GM13977 (cell line): ENCODE data around the gene ULK4.

Experiments
- DNase-seq: peaks from one replicate; pipeline ENCODE4 v3.0.0; 2012; ENCODE audit warnings: low spot score
- CTCF ChIP-seq: IDR thresholded peaks from 2 replicates; pipeline ENCODE4 v1.5.1; 2012; ENCODE audit warnings: mild to moderate bottlenecking, control low read depth; ENCODE audit not compliant: insufficient read depth; ENCODE audit errors: extremely low read depth, missing control alignments
- in situ Hi-C: fragments of 300-500 bp; cut with MboI; formaldehyde crosslinking; loops from one replicate; pipeline ENCODE4 v1.12.0; 2022; ENCODE audit warnings: low sequenced_read_pairs, low pct_unique_long_range_greater_than_20kb, mixed read lengths, inconsistent platforms; ENCODE audit not compliant: unreplicated experiment

Gene ULK4

GRCh38 chr3:41502481-41502880 is 459.4 kb downstream of the ULK4 start:
- no peak for TF ChIP-seq CTCF
- in situ Hi-C loops: no loop called here
- no peak for DNase-seq

GRCh38 chr3:41502023-41502422 is 459.9 kb downstream of the ULK4 start:
- TF ChIP-seq CTCF: no peak
- DNase-seq: no peak
- in situ Hi-C loops: no loop called here

- in situ Hi-C loops: no loop called here
- no peak for TF ChIP-seq CTCF
- DNase-seq: no peak
These were observed 463.1 kb downstream of the ULK4 start for GRCh38 chr3:41498847-41499246.

DNA sequence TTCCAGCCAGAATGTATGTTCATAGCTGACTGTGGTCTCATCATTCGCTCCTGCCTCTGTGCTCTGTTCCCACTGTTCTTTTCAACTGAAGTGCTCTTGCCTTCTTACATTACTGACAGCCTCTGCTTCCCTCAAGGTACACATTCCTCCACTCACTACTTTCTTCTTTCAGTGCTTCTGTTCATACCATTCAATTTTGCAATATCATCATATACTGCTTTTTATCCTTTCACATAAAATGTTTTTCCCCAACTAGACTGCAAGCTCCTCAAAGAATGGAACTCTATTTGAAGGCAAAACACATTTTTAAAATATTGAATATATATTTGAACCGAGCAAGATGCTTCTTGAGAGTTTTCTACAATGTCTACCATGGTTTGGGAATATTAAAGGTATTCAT is 471.5 kb downstream of the ULK4 start:
- no peak for TF ChIP-seq CTCF
- in situ Hi-C loops: no loop called here
- DNase-seq: no peak

- TF ChIP-seq CTCF: no peak
- in situ Hi-C loops: no loop called here
- no peak for DNase-seq
These were observed 472.7 kb downstream of the ULK4 start for GRCh38 chr3:41489231-41489630.

- DNase-seq: no peak
- in situ Hi-C loops: no loop called here
- TF ChIP-seq CTCF: no peak
These were observed 473.4 kb downstream of the ULK4 start for GRCh38 chr3:41488501-41488900.

- in situ Hi-C loops: no loop called here
- no peak for DNase-seq
- TF ChIP-seq CTCF: no peak
These were observed 476.4 kb downstream of the ULK4 start for GRCh38 chr3:41485484-41485883.
